HFFc6 (cell line): Measurements from ENCODE around the gene RASAL2. TPM values are rescaled to one million over a fixed set of nuclear protein-coding genes. Genes with fewer than 3 reads are reported as not detected.

ENCODE experiments used
- DNase-seq: peaks from one replicate; pipeline ENCODE4 v3.0.0-alpha.2; 2018
- H3K27ac Mint-ChIP-seq: 2 replicates; pipeline ENCODE4 v1.8.0; 2020; ENCODE audit warnings: mild to moderate bottlenecking, mixed read lengths
- H3K27me3 Mint-ChIP-seq: 2 replicates; pipeline ENCODE4 v1.8.0; 2021; ENCODE audit warnings: mild to moderate bottlenecking, moderate library complexity, mixed read lengths; ENCODE audit not compliant: insufficient read depth
- H3K36me3 Mint-ChIP-seq: 2 replicates; pipeline ENCODE4 v1.8.0; 2021; ENCODE audit warnings: low read depth, mixed read lengths
- H3K4me1 Mint-ChIP-seq: 2 replicates; pipeline ENCODE4 v1.8.0; 2020; ENCODE audit warnings: low read depth, mixed read lengths
- H3K4me3 Mint-ChIP-seq: 2 replicates; pipeline ENCODE4 v1.8.0; 2020; ENCODE audit warnings: mild to moderate bottlenecking, moderate library complexity, mixed read lengths
- H3K9me3 Mint-ChIP-seq: 2 replicates; pipeline ENCODE4 v1.8.0; 2020; ENCODE audit warnings: mild to moderate bottlenecking, mixed read lengths
- total RNA-seq, 6 experiments: library from RNA; stranded (reverse); fragmentation: NEBNext Ultra II Directional; extraction: Animal tissue kit (Norgen Biotek cat#: 25700); gene quantifications; 2 replicates in 1 of 6; 3 replicates in 5 of 6; pipeline ENCODE4 v1.2.3, GENCODE V29; 2021
- TF ChIP-seq, protein P1 (sequence below): fragments of 200-600 bp; sonication (generic); IDR thresholded peaks from 2 replicates; pipeline ENCODE4 v1.5.0; 2021; ENCODE audit warnings: antibody characterized with exemption, mild to moderate bottlenecking

RASAL2 gene
- total RNA-seq, 6 experiments from 2014 or later = 21.2 to 30.7 (median 24.4) TPM

DNA sequence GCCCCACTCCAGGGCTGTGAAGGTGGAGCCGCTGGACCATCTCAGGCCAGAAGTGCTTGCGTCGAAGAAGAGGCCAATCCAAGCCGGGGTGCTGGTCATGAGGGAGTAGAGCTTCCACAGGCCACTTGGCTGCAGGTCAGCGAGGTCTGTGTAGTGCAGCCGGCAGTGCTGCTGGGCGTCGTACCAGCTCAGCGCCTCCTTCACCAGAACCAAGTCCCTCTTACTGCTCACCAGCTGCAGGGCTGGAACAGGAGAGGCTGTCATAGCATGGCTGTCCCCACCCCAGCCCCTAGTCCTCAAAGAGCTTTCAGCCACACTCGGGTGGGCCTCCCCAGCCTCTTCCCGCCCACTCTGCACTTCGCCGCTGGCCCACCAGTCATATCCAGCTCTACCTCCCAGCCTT lies 400.7 kb downstream of the RASAL2 start:
- TF ChIP-seq, protein P1, sequence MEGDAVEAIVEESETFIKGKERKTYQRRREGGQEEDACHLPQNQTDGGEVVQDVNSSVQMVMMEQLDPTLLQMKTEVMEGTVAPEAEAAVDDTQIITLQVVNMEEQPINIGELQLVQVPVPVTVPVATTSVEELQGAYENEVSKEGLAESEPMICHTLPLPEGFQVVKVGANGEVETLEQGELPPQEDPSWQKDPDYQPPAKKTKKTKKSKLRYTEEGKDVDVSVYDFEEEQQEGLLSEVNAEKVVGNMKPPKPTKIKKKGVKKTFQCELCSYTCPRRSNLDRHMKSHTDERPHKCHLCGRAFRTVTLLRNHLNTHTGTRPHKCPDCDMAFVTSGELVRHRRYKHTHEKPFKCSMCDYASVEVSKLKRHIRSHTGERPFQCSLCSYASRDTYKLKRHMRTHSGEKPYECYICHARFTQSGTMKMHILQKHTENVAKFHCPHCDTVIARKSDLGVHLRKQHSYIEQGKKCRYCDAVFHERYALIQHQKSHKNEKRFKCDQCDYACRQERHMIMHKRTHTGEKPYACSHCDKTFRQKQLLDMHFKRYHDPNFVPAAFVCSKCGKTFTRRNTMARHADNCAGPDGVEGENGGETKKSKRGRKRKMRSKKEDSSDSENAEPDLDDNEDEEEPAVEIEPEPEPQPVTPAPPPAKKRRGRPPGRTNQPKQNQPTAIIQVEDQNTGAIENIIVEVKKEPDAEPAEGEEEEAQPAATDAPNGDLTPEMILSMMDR = no peak
- H3K27ac Mint-ChIP-seq = no peak overlapping the region
- H3K9me3 Mint-ChIP-seq = no peaks in the 10 kb centered on the region

DNA sequence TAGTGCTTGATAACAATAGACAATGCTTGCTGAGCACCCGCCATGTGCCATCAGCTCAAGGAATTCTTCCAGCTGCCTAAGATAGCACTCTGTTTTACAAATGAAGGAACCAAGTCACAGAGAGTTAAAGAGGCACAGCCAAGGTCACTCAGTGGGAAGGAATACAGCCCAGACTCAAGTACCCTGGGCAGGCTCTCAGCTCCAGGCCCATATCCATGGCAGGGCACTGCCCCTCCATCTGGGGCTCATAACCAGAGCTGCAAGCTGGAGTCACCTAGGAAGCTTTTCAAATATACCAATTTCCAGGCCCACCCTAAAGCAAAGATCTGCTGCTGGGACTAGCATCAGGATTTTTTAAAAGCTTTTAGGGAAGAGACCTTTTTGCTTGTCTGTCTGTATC lies 401.3 kb downstream of the RASAL2 start:
- no peaks in the 10 kb centered on the region for H3K4me1 Mint-ChIP-seq
- H3K27me3 Mint-ChIP-seq = peaks cover 2% of the 10 kb centered on the region
- no peak for DNase-seq
- H3K27ac Mint-ChIP-seq = no peak overlapping the region
- no peak overlapping the region for H3K4me3 Mint-ChIP-seq
- no peaks in the 10 kb centered on the region for H3K36me3 Mint-ChIP-seq
- TF ChIP-seq, protein P1 = no peak
- H3K9me3 Mint-ChIP-seq = no peaks in the 10 kb centered on the region

More for the DNA sequence above, 400.7 kb downstream of the RASAL2 start:
- DNase-seq = no peak
- no peak overlapping the region for H3K4me3 Mint-ChIP-seq
- no peaks in the 10 kb centered on the region for H3K36me3 Mint-ChIP-seq
- no peaks in the 10 kb centered on the region for H3K4me1 Mint-ChIP-seq
- peaks cover 3% of the 10 kb centered on the region for H3K27me3 Mint-ChIP-seq

DNA sequence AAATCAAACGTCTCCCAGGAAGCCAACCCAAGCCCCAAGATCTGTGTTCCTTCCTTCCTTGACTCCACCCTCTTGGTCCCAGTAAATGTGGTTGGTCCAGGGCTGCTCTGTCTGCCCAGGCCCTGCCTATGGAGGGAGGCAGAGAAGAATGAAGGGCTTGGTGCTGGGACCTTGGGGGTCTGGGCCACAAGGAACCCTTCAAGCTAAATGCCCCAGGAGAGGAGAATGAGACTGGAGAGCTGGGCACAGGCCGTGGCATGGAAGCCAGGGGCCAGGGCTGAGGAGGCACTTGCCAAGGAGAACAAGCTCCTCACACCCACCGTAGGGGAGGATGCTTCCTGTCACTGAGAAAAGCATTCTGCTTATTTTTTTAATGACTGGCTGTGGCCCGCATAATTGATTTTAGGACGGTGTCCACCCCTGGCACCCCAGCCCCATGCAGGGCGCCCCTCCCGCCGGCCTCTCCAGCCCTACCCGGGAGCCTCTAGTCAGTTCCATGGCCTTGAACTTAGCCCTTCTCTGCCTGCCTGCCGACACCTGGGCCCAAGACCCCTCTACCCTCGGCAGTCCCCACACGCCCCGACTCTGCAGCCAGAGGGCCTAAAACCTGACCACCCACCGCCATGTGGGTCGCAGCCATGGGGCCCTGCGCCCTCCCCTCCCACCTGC lies 402.0 kb downstream of the RASAL2 start:
- no peak overlapping the region for H3K27ac Mint-ChIP-seq
- TF ChIP-seq, protein P1 = no peak

DNA sequence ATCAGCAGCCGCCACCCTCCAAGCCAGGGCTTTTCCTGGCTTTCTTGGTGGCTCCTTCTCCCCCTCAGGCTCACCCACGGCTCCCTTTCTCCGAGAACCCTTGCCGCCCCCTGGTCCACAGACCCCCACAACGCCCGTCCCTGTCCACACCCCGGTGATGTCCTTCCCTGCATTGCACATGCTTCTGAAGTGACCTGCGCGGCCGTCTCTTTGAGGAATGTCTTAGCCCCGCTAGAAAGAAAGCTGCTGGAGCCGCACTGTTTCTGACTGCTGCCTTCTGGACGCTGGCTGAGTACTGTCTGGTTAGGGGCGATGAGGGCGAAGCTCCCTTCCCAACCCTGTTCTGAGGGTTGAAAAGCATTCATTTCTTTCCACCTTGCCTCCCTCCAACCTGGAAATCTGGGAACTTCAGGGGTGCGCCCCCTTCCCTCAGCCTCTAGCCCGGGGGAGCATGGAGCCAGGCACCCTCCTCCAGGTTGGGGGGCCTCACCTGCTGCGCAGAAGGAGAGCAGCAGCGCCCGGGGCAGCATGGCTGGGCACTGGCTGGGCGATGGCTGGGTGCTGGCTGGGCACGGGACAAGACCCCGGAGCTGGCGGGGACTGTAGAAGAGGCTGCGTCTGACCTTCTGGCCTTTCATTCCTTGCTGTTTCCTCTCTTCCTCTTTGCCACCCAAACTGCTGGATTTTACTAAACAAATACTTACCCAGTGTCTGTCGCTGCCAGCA lies 402.7 kb downstream of the RASAL2 start, which contains the start of gene CLEC20A:
CLEC20A (minus strand) TSS at position 555 of the 726 bp plus-strand sequence; CDS start at position 530, 25 bp downstream.
- DNase-seq = no peak
- H3K4me1 Mint-ChIP-seq = peaks cover 2% of the 10 kb centered on the region
- H3K4me3 Mint-ChIP-seq = no peak within 1 kb of the TSS
- H3K36me3 Mint-ChIP-seq = no peaks in the 10 kb centered on the region
- no peaks in the 10 kb centered on the region for H3K9me3 Mint-ChIP-seq
- TF ChIP-seq, protein P1 = no peak
- no peaks in the 10 kb centered on the region; the same call in none of the 2 replicates for H3K27me3 Mint-ChIP-seq
- H3K27ac Mint-ChIP-seq = no peak within 1 kb of the TSS

More for the DNA sequence above, 402.0 kb downstream of the RASAL2 start:
- Mint-ChIP-seq H3K36me3 (no peaks in the 10 kb centered on the region), H3K4me1 (no peaks in the 10 kb centered on the region), H3K9me3 (no peaks in the 10 kb centered on the region), H3K4me3 (no peak overlapping the region), H3K27me3 (no peaks in the 10 kb centered on the region; the same call in none of the 2 replicates)
- no peak for DNase-seq

DNA sequence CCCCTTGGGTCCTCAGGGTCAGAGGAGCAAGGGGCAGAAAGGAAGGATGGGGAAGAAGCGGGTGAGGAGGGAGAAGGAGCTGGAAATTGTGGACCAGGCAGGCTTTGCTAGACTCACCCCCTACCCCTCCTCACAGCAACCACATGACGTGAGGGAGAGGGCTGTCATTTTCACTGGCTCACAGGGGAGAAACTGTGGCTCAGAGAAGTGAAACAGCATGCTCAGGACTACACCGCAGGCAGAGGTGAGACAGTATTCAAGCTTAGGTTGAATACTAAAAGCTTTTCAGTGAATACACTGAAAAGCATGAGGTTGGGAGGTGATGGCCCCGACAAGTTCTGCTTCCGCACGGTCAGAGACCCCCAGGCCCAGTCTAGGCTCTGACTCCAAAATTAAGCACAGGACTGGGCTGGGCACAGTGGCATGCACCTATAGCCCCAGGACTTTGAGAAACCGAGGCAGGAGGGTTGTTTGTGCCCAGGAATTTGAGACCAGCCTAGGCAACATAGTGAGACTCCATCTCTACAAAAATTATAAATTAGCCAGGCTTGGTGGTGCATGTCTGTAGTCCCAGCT lies 404.1 kb downstream of the RASAL2 start:
- no peak for DNase-seq
- Mint-ChIP-seq H3K4me3 (no peak overlapping the region), H3K27ac (no peak overlapping the region), H3K27me3 (no peaks in the 10 kb centered on the region; the same call in none of the 2 replicates), H3K9me3 (no peaks in the 10 kb centered on the region), H3K4me1 (peaks cover 6% of the 10 kb centered on the region), H3K36me3 (no peaks in the 10 kb centered on the region)
- TF ChIP-seq, protein P1 = no peak
